ENCODE data around the gene NCLN. TPM values are rescaled to one million over a fixed set of nuclear protein-coding genes. Genes with fewer than 3 reads are reported as not detected.

NCLN gene
- total RNA-seq, 3 donors from 2014 or later: 52.6 to 103 (median 94.4) TPM

DNA sequence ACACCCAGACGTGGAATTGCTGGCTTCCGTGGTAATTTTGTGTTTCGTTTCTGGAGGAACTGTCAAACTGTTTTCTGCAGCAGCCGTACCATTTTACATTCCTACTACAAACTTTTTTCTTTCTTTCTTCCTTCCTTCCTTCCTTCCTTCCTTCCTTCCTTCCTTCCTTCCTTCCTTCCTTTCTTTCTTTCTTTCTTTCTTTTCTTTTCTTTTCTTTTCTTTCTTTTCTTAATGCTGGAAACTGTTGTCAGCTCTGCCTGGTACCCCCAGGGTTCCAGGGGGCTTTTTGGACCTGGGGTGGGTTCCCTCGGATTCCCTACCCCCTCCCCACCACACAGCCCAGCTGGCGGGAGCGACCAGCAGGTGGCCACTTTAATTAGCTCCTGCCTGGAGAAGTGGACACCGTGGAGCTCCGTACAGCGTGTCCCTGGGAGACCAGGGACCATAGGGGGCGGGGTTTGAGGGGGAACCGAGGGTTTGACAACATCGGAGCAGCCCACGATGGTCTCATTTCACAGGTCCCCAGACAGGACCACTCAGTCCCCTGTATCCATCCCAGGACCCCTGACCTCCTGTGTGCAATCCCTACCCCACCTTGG lies 63.1 kb downstream of the NCLN start:
- DNase-seq: no peak
- no peaks in the 10 kb centered on the region for H3K36me3 ChIP-seq (ENCODE audit: low read depth)
- ATAC-seq: no peak
- H3K9me3 ChIP-seq: peaks cover 4% of the 10 kb centered on the region
- TF ChIP-seq, protein P1, sequence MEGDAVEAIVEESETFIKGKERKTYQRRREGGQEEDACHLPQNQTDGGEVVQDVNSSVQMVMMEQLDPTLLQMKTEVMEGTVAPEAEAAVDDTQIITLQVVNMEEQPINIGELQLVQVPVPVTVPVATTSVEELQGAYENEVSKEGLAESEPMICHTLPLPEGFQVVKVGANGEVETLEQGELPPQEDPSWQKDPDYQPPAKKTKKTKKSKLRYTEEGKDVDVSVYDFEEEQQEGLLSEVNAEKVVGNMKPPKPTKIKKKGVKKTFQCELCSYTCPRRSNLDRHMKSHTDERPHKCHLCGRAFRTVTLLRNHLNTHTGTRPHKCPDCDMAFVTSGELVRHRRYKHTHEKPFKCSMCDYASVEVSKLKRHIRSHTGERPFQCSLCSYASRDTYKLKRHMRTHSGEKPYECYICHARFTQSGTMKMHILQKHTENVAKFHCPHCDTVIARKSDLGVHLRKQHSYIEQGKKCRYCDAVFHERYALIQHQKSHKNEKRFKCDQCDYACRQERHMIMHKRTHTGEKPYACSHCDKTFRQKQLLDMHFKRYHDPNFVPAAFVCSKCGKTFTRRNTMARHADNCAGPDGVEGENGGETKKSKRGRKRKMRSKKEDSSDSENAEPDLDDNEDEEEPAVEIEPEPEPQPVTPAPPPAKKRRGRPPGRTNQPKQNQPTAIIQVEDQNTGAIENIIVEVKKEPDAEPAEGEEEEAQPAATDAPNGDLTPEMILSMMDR (IDR thresholded peaks at IDR 0.05): no peak
- no peak overlapping the region for H3K4me3 ChIP-seq
- no peaks in the 10 kb centered on the region for H3K4me1 ChIP-seq (ENCODE audit: low read depth)
- intact Hi-C loops (cut with DNase I, micrococcal nuclease): no loop called here

DNA sequence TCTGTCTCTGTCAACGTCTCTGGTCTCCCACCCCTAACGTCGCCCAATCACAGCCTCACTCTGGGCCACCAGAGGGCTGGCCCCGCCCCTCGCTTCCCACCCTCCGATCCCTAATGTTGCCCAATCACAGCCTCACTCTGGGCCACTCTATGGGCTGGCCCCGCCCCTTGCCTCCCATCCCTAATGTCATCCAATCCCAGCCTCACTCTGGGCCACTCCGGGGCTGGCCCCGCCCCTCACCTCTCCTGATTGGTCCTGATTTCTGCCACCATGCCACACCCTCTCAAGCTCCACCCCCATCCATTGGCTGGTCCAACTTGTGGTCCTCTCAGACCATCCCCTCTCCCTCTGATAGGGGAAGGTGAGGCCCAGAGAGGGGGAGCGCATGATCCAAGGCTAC lies 63.7 kb downstream of the NCLN start:
- H3K4me1 ChIP-seq (ENCODE audit: low read depth): no peaks in the 10 kb centered on the region
- DNase-seq (no peak), ATAC-seq (peak; percentile 19)
- TF ChIP-seq, protein P1 (IDR thresholded peaks at IDR 0.05): no peak
- H3K36me3 ChIP-seq (ENCODE audit: low read depth): no peaks in the 10 kb centered on the region
- H3K4me3 ChIP-seq: no peak overlapping the region
- H3K9me3 ChIP-seq: peaks cover 4% of the 10 kb centered on the region
- intact Hi-C loops (cut with DNase I, micrococcal nuclease): no loop called here

DNA sequence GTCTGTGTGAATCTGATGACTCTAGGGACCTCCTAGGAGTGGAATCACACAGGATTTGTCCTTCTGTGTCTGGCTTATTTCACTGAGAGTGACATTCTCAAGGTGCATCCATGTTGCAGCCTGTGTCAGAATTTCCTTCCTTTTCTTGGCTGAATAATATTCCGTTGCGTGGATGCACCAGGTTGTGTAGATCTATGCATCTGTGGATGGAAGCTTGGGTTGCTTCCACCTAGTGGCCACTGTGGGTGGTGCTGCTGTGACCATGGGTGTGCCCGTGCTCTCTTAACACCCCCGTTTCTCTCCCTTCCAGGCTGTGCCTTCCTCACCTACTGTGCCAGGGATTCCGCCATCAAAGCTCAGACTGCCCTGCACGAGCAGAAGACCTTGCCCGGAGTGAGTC lies 64.9 kb downstream of the NCLN start:
- intact Hi-C loops (cut with DNase I, micrococcal nuclease): no loop called here
- TF ChIP-seq, protein P1 (IDR thresholded peaks at IDR 0.05): peak; percentile 32
- peak; percentile 63 for ATAC-seq
- peaks cover 4% of the 10 kb centered on the region for H3K9me3 ChIP-seq
- no peak overlapping the region for H3K4me3 ChIP-seq
- peak in 2 of 3 donors; percentile 49 to 52 for DNase-seq
- no peaks in the 10 kb centered on the region for H3K36me3 ChIP-seq (ENCODE audit: low read depth)
- H3K4me1 ChIP-seq (ENCODE audit: low read depth): no peaks in the 10 kb centered on the region

DNA sequence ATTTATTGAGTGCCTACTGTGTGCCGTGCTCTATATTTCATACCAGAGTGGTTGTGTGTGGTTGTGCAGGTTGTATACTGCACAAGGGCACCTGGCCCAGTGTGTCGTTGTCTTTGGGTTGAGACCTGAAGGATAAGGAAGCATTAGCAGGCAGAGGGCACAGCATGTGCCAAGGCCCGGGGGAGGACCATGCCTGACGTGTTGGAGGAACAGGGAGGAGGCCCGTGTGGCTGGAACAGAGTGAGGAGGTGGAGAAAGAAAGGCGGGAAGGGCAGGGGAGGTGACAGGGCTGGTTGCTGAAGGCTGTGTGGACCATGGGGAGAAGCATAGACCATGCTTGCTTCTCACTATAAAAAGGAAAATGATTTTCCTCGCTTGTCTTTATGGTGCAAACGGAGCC lies 65.5 kb downstream of the NCLN start:
- Histone ChIP-seq H3K9me3 (peaks cover 4% of the 10 kb centered on the region), H3K4me3 (no peak overlapping the region), H3K36me3 (ENCODE audit: low read depth) (no peaks in the 10 kb centered on the region), H3K4me1 (ENCODE audit: low read depth) (no peaks in the 10 kb centered on the region)
- TF ChIP-seq, protein P1 (IDR thresholded peaks at IDR 0.05): no peak
- DNase-seq (no peak), ATAC-seq (no peak)
- intact Hi-C loops (cut with DNase I, micrococcal nuclease): no loop called here

DNA sequence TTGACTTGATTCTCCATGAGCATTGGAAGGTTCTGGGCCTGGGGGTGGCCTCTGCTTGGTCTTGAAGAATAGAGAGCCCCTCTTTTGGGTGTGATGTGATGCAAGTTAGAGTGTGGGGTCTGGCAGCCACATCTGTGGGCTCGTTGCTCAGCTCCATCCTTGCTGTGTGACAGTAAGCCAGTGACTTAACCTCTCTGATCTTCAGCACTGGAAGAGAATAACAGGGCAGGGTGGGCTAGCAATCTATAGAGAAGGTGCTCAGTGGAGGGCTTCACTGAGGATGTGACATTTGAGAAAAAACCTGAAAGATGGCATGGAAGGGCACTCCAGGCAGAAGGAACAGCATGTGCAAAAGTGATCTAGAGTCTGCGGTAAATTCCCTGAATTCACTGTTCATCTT lies 66.9 kb downstream of the NCLN start:
- intact Hi-C loops (cut with DNase I, micrococcal nuclease): no loop called here
- peaks cover 4% of the 10 kb centered on the region for H3K9me3 ChIP-seq
- TF ChIP-seq, protein P1 (IDR thresholded peaks at IDR 0.05): no peak

DNA sequence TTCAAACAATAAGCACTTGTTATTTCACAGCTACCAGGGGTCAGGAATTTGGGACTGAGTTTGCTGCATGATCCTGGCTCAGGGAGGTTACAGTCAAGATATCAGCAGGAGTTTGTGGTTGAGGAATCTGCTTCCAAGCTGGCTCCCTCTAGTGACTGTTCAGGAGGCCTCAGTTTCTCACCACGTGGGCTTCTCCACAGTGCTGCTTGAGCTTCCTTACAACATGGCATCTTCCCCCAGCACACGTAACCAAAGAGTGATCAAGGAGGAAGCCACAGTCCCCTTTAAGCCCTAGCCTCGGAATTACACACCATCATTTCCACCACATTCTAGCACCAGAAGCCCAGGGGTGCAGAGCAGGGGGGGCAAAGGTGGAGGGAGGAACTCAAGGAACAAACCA lies 67.5 kb downstream of the NCLN start:
- DNase-seq (no peak), ATAC-seq (no peak)
- H3K4me3 ChIP-seq: no peak overlapping the region
- no peaks in the 10 kb centered on the region for H3K4me1 ChIP-seq (ENCODE audit: low read depth)
- intact Hi-C loops (cut with DNase I, micrococcal nuclease): no loop called here
- H3K36me3 ChIP-seq (ENCODE audit: low read depth): no peaks in the 10 kb centered on the region
- H3K9me3 ChIP-seq: peaks cover 4% of the 10 kb centered on the region
- TF ChIP-seq, protein P1 (IDR thresholded peaks at IDR 0.05): no peak

More for the DNA sequence above, 66.9 kb downstream of the NCLN start:
- no peak for DNase-seq
- Histone ChIP-seq H3K4me3 (no peak overlapping the region), H3K4me1 (ENCODE audit: low read depth) (no peaks in the 10 kb centered on the region), H3K36me3 (ENCODE audit: low read depth) (no peaks in the 10 kb centered on the region)
- ATAC-seq: no peak

All from mucosa of descending colon (tissue), 3 donors.